Esophagus muscularis mucosa (tissue), 4 donors: ENCODE measurements around the gene STEEP1.

Source experiments
- CTCF ChIP-seq, 3 experiments: fragments of 200-600 bp in 2 of 3; fragments of 450-650 bp in 1 of 3; sonication (generic) in 2 of 3; IDR thresholded peaks; one replicate each; pipeline ENCODE4 v1.5.1; 2017 to 2019; ENCODE audit warnings: antibody characterized with exemption in 3 of 3, mild to moderate bottlenecking in 2 of 3, moderate library complexity in 1 of 3
- EP300 ChIP-seq: sonication (generic); formaldehyde crosslinking; IDR thresholded peaks from one replicate; pipeline ENCODE4 v1.6.1; 2017; ENCODE audit warnings: antibody characterized with exemption
- POLR2A ChIP-seq: fragments of 450-650 bp; IDR thresholded peaks from one replicate; pipeline ENCODE4 v1.6.1; 2017; ENCODE audit warnings: antibody characterized with exemption, moderate library complexity, mild to moderate bottlenecking, low read depth

DNA sequence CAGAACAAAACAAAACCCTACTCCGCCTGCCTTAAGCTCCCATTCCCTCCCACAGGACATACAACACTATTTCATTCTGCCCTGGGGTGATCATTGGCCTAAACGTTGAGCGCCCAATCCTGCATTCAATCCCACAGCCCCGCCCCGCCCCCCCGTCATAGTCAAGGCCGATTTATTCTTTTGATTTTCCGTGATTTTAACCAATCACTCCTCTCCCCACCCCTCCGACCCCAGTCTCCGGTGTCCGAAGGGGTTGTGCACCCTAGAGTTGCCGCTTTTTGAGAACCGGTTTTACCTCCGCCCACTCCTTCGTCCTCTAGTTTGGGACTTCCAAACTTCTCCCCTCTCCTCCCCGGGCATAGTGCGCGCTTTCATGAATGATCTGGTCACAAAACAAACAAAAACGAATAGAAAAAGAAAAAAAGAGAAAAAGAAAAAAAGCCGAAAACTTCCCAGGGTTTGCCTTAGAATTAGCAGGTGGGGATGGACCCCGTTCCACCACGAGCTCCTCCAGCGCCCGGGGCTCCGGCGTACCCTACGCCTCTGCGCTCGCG is 8.7 kb upstream of the STEEP1 start:
- TF ChIP-seq EP300: no peak
- no peak for TF ChIP-seq CTCF (IDR thresholded peaks at IDR 0.05)
- no peak for TF ChIP-seq POLR2A
